ENCODE data around the gene EEFSEC. TPM values are rescaled to one million over a fixed set of nuclear protein-coding genes. Genes with fewer than 3 reads are reported as not detected.

Gene EEFSEC
- total and polyA plus RNA-seq, 2 experiments from 2014 or later, result 4.9 to 18.7 TPM

- Histone ChIP-seq H3K4me2 (ENCODE audit: unreplicated experiment) (no peak overlapping the region), H3K79me2 (ENCODE audit: insufficient read depth) (no peaks in the 10 kb centered on the region), H3F3A (ENCODE audit: insufficient read depth) (no peaks in the 10 kb centered on the region), H3K4me1 (ENCODE audit: insufficient read depth) (no peaks in the 10 kb centered on the region), H3K36me3 (ENCODE audit: low read depth) (no peaks in the 10 kb centered on the region), H2AFZ (no peak overlapping the region), H4K20me1 (ENCODE audit: insufficient read depth) (no peaks in the 10 kb centered on the region), H3K9me2 (ENCODE audit: insufficient read depth) (no peaks in the 10 kb centered on the region), H3K27ac (no peak overlapping the region), H3K27me3 (replicated peaks; ENCODE audit: insufficient read depth) (no peaks in the 10 kb centered on the region), H3K4me3 (no peak overlapping the region), H3K9ac (no peak overlapping the region), H3K9me3 (ENCODE audit: low read depth) (no peaks in the 10 kb centered on the region)
- TF ChIP-seq EZH2 (IDR thresholded peaks at IDR 0.05; ENCODE audit: insufficient read depth, poor library complexity, severe bottlenecking), result no peak
- no peak for TF ChIP-seq EZH2phosphoT487 (IDR thresholded peaks at IDR 0.05; ENCODE audit: insufficient read depth, low read depth)
- in situ Hi-C loops (cut with MboI), result no loop called here
- DNase-seq, result no peak
- WGBS, 2 experiments (ENCODE audit: low coverage in 1 of 2, low lambda C conversion rate in 2 of 2, missing lambda C conversion rate in 2 of 2), result 90 to 100% methylated on average over 4 to 6 of the region's 6 CpGs
Observed at GRCh38 chr3:128360705-128361271, 207.5 kb downstream of the EEFSEC start.

- TF ChIP-seq EZH2 (IDR thresholded peaks at IDR 0.05; ENCODE audit: insufficient read depth, poor library complexity, severe bottlenecking), result no peak
- no peak for TF ChIP-seq EZH2phosphoT487 (IDR thresholded peaks at IDR 0.05; ENCODE audit: insufficient read depth, low read depth)
- H3K79me2 ChIP-seq (ENCODE audit: insufficient read depth), result no peaks in the 10 kb centered on the region
- no peak overlapping the region for H3K9ac ChIP-seq
- 92 to 94% methylated on average over 16 of the region's 16 CpGs for WGBS, 2 experiments (ENCODE audit: low coverage in 1 of 2, low lambda C conversion rate in 2 of 2, missing lambda C conversion rate in 2 of 2)
- in situ Hi-C loops (cut with MboI), result no loop called here
- H4K20me1 ChIP-seq (ENCODE audit: insufficient read depth), result no peaks in the 10 kb centered on the region
- no peaks in the 10 kb centered on the region for H3K27me3 ChIP-seq (replicated peaks; ENCODE audit: insufficient read depth)
- no peaks in the 10 kb centered on the region for H3K36me3 ChIP-seq (ENCODE audit: low read depth)
- no peak overlapping the region for H3K27ac ChIP-seq
- H3K4me2 ChIP-seq (ENCODE audit: unreplicated experiment), result no peak overlapping the region
- H3K9me3 ChIP-seq (ENCODE audit: low read depth), result no peaks in the 10 kb centered on the region
- no peak overlapping the region for H2AFZ ChIP-seq
- no peaks in the 10 kb centered on the region for H3K4me1 ChIP-seq (ENCODE audit: insufficient read depth)
- H3K9me2 ChIP-seq (ENCODE audit: insufficient read depth), result no peaks in the 10 kb centered on the region
- no peak overlapping the region for H3K4me3 ChIP-seq
- DNase-seq, result no peak
- H3F3A ChIP-seq (ENCODE audit: insufficient read depth), result no peaks in the 10 kb centered on the region
Observed at GRCh38 chr3:128362026-128362965, 209.0 kb downstream of the EEFSEC start.

- no peaks in the 10 kb centered on the region for H4K20me1 ChIP-seq (ENCODE audit: insufficient read depth)
- no peak overlapping the region for H3K9ac ChIP-seq
- H3F3A ChIP-seq (ENCODE audit: insufficient read depth), result no peaks in the 10 kb centered on the region
- in situ Hi-C loops (cut with MboI), result no loop called here
- no peaks in the 10 kb centered on the region for H3K36me3 ChIP-seq (ENCODE audit: low read depth)
- WGBS, 2 experiments (ENCODE audit: low coverage in 1 of 2, low lambda C conversion rate in 2 of 2, missing lambda C conversion rate in 2 of 2), result 95 to 96% methylated on average over 6 of the region's 6 CpGs
- H3K4me1 ChIP-seq (ENCODE audit: insufficient read depth), result peaks cover 6% of the 10 kb centered on the region; the same call in 1 of the 2 replicates
- no peaks in the 10 kb centered on the region for H3K9me2 ChIP-seq (ENCODE audit: insufficient read depth)
- H3K27me3 ChIP-seq (replicated peaks; ENCODE audit: insufficient read depth), result no peaks in the 10 kb centered on the region
- H3K79me2 ChIP-seq (ENCODE audit: insufficient read depth), result no peaks in the 10 kb centered on the region
- H3K27ac ChIP-seq, result no peak overlapping the region
- no peaks in the 10 kb centered on the region for H3K9me3 ChIP-seq (ENCODE audit: low read depth)
- H2AFZ ChIP-seq, result no peak overlapping the region
- TF ChIP-seq EZH2phosphoT487 (IDR thresholded peaks at IDR 0.05; ENCODE audit: insufficient read depth, low read depth) (no peak), EZH2 (IDR thresholded peaks at IDR 0.05; ENCODE audit: insufficient read depth, poor library complexity, severe bottlenecking) (no peak)
- no peak for DNase-seq
- H3K4me2 ChIP-seq (ENCODE audit: unreplicated experiment), result no peak overlapping the region
- no peak overlapping the region for H3K4me3 ChIP-seq
Observed at GRCh38 chr3:128364291-128364690, 211.0 kb downstream of the EEFSEC start.

- Histone ChIP-seq H3F3A (ENCODE audit: insufficient read depth) (no peaks in the 10 kb centered on the region), H4K20me1 (ENCODE audit: insufficient read depth) (no peaks in the 10 kb centered on the region), H3K27ac (no peak overlapping the region), H3K79me2 (ENCODE audit: insufficient read depth) (no peaks in the 10 kb centered on the region), H3K4me2 (ENCODE audit: unreplicated experiment) (no peak overlapping the region), H3K36me3 (ENCODE audit: low read depth) (no peaks in the 10 kb centered on the region), H3K4me3 (no peak overlapping the region), H3K27me3 (replicated peaks; ENCODE audit: insufficient read depth) (no peaks in the 10 kb centered on the region), H3K4me1 (ENCODE audit: insufficient read depth) (peaks cover 6% of the 10 kb centered on the region; the same call in 1 of the 2 replicates), H3K9ac (no peak overlapping the region), H3K9me2 (ENCODE audit: insufficient read depth) (no peaks in the 10 kb centered on the region), H3K9me3 (ENCODE audit: low read depth) (no peaks in the 10 kb centered on the region), H2AFZ (no peak overlapping the region)
- in situ Hi-C loops (cut with MboI), result no loop called here
- WGBS, 2 experiments (ENCODE audit: low coverage in 1 of 2, low lambda C conversion rate in 2 of 2, missing lambda C conversion rate in 2 of 2), result 83 to 85% methylated on average over 7 of the region's 7 CpGs
- DNase-seq, result no peak
- TF ChIP-seq EZH2 (IDR thresholded peaks at IDR 0.05; ENCODE audit: insufficient read depth, poor library complexity, severe bottlenecking), result no peak
- TF ChIP-seq EZH2phosphoT487 (IDR thresholded peaks at IDR 0.05; ENCODE audit: insufficient read depth, low read depth), result no peak
Observed at GRCh38 chr3:128364808-128365360, 211.6 kb downstream of the EEFSEC start.

All from GM23248 (cell line).